Transverse colon (tissue), 4 donors: ENCODE data around the gene CACNB3. TPM values are rescaled to one million over a fixed set of nuclear protein-coding genes. Genes with fewer than 3 reads are reported as not detected.

Experiments
- DNase-seq: peaks from one replicate; pipeline ENCODE4 v3.0.0-alpha.2; 2019
- H3K27ac ChIP-seq, 4 donors: fragments of 200-600 bp; sonication (generic); 2 replicates each; pipeline ENCODE4 v1.5.1; 2016 to 2018; ENCODE audit warnings: inconsistent platforms in 4 of 4
- H3K27me3 ChIP-seq: fragments of 200-600 bp; sonication (generic); 2 replicates; pipeline ENCODE4 v1.5.1; 2017; ENCODE audit warnings: inconsistent platforms
- H3K36me3 ChIP-seq, 4 donors: fragments of 200-600 bp; sonication (generic); 2 replicates each; pipeline ENCODE4 v1.5.1; 2017 to 2019; ENCODE audit warnings: inconsistent platforms in 4 of 4
- H3K4me1 ChIP-seq, 4 donors: fragments of 200-600 bp; sonication (generic); 2 replicates each; pipeline ENCODE4 v1.5.1; 2017 to 2020; ENCODE audit warnings: inconsistent platforms in 4 of 4
- H3K4me3 ChIP-seq, 4 donors: fragments of 200-600 bp; sonication (generic); 1 replicate in 1 of 4; 2 replicates in 3 of 4; pipeline versions ENCODE4 v1.5.1 to v1.6.1; 2017 to 2019; ENCODE audit warnings: inconsistent platforms in 4 of 4
- H3K9me3 ChIP-seq, 2 donors: fragments of 200-600 bp; sonication (generic); 2 replicates each; pipeline ENCODE4 v1.5.1; 2017 to 2019; ENCODE audit warnings: inconsistent platforms in 2 of 2
- EP300 ChIP-seq: sonication (generic); formaldehyde crosslinking; IDR thresholded peaks from one replicate; pipeline ENCODE4 v1.6.1; 2017; ENCODE audit warnings: antibody characterized with exemption, low read depth
- POLR2A ChIP-seq: fragments of 450-650 bp; IDR thresholded peaks from one replicate; pipeline ENCODE4 v1.6.1; 2016; ENCODE audit warnings: antibody characterized with exemption, mild to moderate bottlenecking, moderate library complexity
- POLR2AphosphoS5 ChIP-seq, 3 donors: sonication (generic); formaldehyde crosslinking; IDR thresholded peaks; one replicate each; pipeline ENCODE4 v1.6.1; 2016; ENCODE audit warnings: antibody characterized with exemption in 3 of 3
- WGBS, 2 donors: methylation state at CpG; one replicate each; pipeline ENCODE4 v1.1.5; 2018; ENCODE audit warnings: low coverage in 1 of 2; 5-methylcytosine and 5-hydroxymethylcytosine counted together
- in situ Hi-C, 4 donors: fragments of 200-750 bp; cut with MboI; loops; one replicate each; pipeline versions ENCODE4 v1.15.0 to v1.15.1; 2017; ENCODE audit warnings: low sequenced_read_pairs in 3 of 4, low pct_ligation_motif_present in 1 of 4, low pct_unique_long_range_greater_than_20kb in 1 of 4
- intact Hi-C: fragments of 100-400 bp; cut with DNase I; formaldehyde crosslinking; loops from one replicate; pipeline ENCODE4 v1.15.1; 2023; ENCODE audit warnings: low total_unique reads
- total RNA-seq, 4 donors: library from RNA; depleted of rRNA; stranded (reverse); fragments of >200 nt; gene quantifications; one replicate each; pipeline ENCODE4 v1.1.0, GENCODE V29; 2016
- TF ChIP-seq, protein P1 (sequence below), 5 experiments: fragments of 200-600 bp in 3 of 5; fragments of 450-650 bp in 2 of 5; sonication (generic) in 3 of 5; IDR thresholded peaks; 1 replicate in 2 of 5; 2 replicates in 3 of 5; pipeline ENCODE4 v1.5.1; 2016 to 2017; ENCODE audit warnings: antibody characterized with exemption in 5 of 5, inconsistent platforms in 3 of 5, mild to moderate bottlenecking in 2 of 5, moderate library complexity in 1 of 5

Gene CACNB3
- total RNA-seq, 4 donors from 2014 or later = 20.6 to 53.5 (median 47.1) TPM

DNA sequence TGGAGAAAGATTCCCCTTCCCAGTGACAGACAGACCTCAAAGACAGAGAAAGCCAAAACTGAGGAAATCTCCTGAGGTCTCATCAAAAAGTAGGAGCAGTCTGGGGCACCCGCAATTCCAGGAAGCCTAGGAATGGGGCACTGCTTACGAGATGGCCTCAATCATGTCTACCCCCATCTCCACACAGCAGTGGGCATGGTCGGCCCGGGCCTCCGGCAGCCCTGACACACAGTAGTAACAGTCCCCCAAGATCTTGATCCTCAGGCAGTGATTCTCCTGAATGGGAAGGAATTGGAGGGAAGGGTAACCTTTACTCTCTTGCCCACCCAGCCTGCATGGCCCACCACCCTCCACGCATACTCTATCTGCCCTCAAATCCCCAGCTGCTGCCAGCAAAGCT lies 41.3 kb upstream of the CACNB3 start:
- Histone ChIP-seq H3K4me3 (no peak overlapping the region), H3K9me3 (no peaks in the 10 kb centered on the region), H3K27ac (no peak overlapping the region), H3K27me3 (no peaks in the 10 kb centered on the region), H3K36me3 (peaks cover 0 to 33% (median 13%) of the 10 kb centered on the region in 4 donors), H3K4me1 (peaks cover 24 to 28% (median 25%) of the 10 kb centered on the region in 4 donors)
- TF ChIP-seq POLR2AphosphoS5 (IDR thresholded peaks at IDR 0.05) (no peak), POLR2A (no peak), EP300 (no peak)
- TF ChIP-seq, protein P1, sequence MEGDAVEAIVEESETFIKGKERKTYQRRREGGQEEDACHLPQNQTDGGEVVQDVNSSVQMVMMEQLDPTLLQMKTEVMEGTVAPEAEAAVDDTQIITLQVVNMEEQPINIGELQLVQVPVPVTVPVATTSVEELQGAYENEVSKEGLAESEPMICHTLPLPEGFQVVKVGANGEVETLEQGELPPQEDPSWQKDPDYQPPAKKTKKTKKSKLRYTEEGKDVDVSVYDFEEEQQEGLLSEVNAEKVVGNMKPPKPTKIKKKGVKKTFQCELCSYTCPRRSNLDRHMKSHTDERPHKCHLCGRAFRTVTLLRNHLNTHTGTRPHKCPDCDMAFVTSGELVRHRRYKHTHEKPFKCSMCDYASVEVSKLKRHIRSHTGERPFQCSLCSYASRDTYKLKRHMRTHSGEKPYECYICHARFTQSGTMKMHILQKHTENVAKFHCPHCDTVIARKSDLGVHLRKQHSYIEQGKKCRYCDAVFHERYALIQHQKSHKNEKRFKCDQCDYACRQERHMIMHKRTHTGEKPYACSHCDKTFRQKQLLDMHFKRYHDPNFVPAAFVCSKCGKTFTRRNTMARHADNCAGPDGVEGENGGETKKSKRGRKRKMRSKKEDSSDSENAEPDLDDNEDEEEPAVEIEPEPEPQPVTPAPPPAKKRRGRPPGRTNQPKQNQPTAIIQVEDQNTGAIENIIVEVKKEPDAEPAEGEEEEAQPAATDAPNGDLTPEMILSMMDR (IDR thresholded peaks at IDR 0.05) = no peak
- DNase-seq = no peak
- intact Hi-C loops (no loop called here), in situ Hi-C loops (no loop called here)
- 82 to 92% methylated on average over 4 to 6 of the region's 6 CpGs for WGBS, 2 donors

DNA sequence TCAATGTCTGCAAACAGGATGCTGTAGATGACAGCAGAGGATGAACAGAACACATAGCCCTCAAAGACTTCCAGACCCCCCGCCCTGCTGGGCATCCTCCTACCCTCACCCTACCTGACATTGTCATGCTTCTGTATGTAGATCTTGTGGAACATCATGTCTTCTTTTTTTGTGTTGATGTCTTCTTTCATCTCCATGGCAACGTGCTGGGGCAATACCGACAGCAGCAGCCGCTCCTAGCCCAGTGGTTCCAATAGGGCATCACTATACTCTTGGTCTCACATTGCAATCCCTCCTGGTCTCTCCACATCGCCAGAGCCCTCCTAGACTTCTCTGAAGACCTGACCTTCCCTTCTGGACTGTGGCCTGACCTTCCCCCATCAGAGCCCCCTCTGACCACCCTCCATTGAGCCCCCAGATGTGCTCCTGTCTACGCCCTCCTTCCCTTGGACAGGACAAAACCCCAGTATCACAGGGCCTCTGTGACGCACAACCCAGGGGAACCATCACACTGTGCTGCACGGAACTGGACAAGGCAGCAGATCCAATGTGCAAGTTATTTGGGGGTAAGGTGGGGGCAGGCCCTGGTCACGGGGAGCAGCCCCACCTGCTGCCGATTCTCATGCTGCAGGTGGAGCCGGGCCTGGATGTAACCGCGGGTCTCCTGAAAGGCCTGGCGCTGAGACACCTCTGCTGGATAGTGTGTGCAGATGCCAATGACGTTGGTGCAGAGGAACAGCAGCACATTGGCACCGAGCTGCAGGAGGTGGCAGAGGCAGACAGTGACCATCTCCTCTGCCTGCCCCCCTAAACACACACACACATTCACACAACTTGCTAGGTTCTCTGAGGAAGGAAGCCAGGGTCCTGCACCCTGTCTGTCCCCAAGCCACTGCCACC lies 40.5 kb upstream of the CACNB3 start:
- WGBS, 2 donors = 85 to 100% methylated on average over 2 to 16 of the region's 16 CpGs
- Histone ChIP-seq H3K9me3 (no peaks in the 10 kb centered on the region), H3K27me3 (no peaks in the 10 kb centered on the region), H3K36me3 (peaks cover 0 to 27% (median 9%) of the 10 kb centered on the region in 4 donors), H3K4me1 (peaks cover 26 to 35% (median 32%) of the 10 kb centered on the region in 4 donors), H3K4me3 (no peak overlapping the region), H3K27ac (no peak overlapping the region)
- intact Hi-C loops (no loop called here), in situ Hi-C loops (no loop called here)
- DNase-seq = no peak
- TF ChIP-seq POLR2AphosphoS5 (IDR thresholded peaks at IDR 0.05) = no peak
- TF ChIP-seq POLR2A = no peak

DNA sequence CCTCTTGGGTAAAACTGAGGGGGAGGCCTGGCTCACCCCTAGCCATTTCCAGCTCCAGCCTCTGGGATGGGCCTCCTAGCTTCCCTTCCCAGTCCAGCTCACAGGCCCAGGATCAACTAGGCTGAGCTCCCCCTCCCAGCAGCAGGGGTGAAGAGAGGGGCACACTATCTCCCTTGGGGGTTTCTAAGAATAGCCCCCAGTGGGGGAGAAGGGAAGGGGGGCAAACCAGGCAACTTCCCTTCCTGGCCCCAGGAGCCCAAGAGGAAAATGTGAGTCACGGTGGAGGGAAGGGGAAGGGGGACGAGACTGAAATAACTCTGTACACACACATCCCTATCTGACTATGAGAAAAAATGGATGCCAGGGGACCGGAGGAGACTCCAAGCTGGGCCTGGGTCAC lies 38.4 kb upstream of the CACNB3 start:
- no peaks in the 10 kb centered on the region for H3K27me3 ChIP-seq
- intact Hi-C loops (no loop called here), in situ Hi-C loops (no loop called here)
- H3K27ac ChIP-seq = peak overlapping the region; percentile 56 to 75 (median 66)
- H3K4me3 ChIP-seq = no peak overlapping the region
- no peaks in the 10 kb centered on the region for H3K9me3 ChIP-seq
- DNase-seq = no peak
- 18 to 46% methylated on average over 3 of the region's 3 CpGs for WGBS, 2 donors
- H3K36me3 ChIP-seq = peaks cover 0 to 12% (median 0%) of the 10 kb centered on the region in 4 donors
- H3K4me1 ChIP-seq = peaks cover 26 to 35% (median 33%) of the 10 kb centered on the region in 4 donors
- no peak for TF ChIP-seq EP300
- TF ChIP-seq, protein P1 (IDR thresholded peaks at IDR 0.05) = no peak
- TF ChIP-seq POLR2A = no peak
- no peak for TF ChIP-seq POLR2AphosphoS5 (IDR thresholded peaks at IDR 0.05)

DNA sequence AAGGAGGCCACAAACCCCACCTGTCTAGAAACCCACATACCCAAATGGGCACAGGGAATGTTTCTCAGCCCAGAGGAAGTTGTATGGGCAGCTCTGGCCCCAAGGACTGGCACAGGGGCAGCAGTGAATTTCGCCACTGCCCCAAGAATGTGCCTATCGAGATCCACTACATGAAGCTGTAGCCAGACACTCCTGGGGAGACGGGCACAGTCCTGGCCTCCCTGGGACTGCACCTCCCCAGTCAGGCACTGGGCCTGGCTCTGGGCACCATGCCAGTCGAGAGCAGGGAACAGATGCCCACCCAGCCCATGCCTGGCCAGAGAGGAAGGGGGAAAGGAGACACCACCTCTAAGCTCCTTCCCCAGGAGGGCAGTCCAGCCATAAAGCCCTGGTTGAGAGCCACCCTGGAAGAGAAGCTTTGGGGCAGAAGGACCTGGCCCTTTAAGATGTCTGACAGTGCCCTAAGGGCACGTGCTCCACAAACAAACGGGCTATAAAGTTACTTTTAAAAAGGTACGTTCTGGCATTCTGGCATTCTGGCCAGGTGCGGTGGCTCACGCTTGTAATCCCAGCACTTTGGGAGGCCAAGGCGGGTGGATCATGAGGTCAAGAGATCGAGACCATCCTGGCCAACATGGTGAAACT lies 37.8 kb upstream of the CACNB3 start:
- Histone ChIP-seq H3K36me3 (peaks cover 0 to 8% (median 0%) of the 10 kb centered on the region in 4 donors), H3K27me3 (no peaks in the 10 kb centered on the region), H3K9me3 (no peaks in the 10 kb centered on the region), H3K4me3 (peak overlapping the region in 1 of 4 donors; percentile 19), H3K4me1 (peaks cover 26 to 35% (median 33%) of the 10 kb centered on the region in 4 donors), H3K27ac (peak overlapping the region; percentile 56 to 75 (median 66))
- TF ChIP-seq POLR2A (no peak), EP300 (no peak)
- TF ChIP-seq, protein P1 (IDR thresholded peaks at IDR 0.05) = no peak
- intact Hi-C loops = no loop called here
- in situ Hi-C loops = no loop called here
- peak; percentile 44 for DNase-seq
- 42% methylated on average over 11 of the region's 11 CpGs; no CpG with 5 or more reads in 1 of the 2 donors for WGBS, 2 donors
